B cell (primary cell): ENCODE measurements around the gene CBLN4. TPM values are rescaled to one million over a fixed set of nuclear protein-coding genes. Genes with fewer than 3 reads are reported as not detected.

Source experiments
- ATAC-seq: fragments of 200-7000 bp; cut with Tn5 transposase; one replicate; pipeline ENCODE4 v1.10.0; 2021; ENCODE audit warnings: low read depth, mild to moderate bottlenecking, moderate number of reproducible peaks, moderate library complexity
- CTCF ChIA-PET: fragments of 350-600 bp; sonication (Branson Sonifier 250); formaldehyde crosslinking; loops from one replicate; lab custom pipeline; 2021; ENCODE audit warnings: antibody characterized with exemption, inconsistent platforms; lab: Charles Lee
- POLR2A ChIA-PET: fragments of 350-600 bp; sonication (Branson Sonifier 250); formaldehyde crosslinking; loops from one replicate; lab custom pipeline; 2021; ENCODE audit warnings: antibody characterized with exemption; lab: Charles Lee
- DNase-seq: peaks from one replicate; pipeline ENCODE4 v3.0.0; 2013
- H2AFZ ChIP-seq: 2 replicates; pipeline ENCODE4 v1.6.1; 2012; ENCODE audit warnings: mild to moderate bottlenecking, low read depth, low read length; ENCODE audit not compliant: insufficient read depth, poor library complexity, severe bottlenecking
- H3K27ac ChIP-seq, 2 donors: 1 replicate in 1 of 2; 2 replicates in 1 of 2; pipeline ENCODE4 v1.5.1; 2012 to 2013; ENCODE audit warnings: low read length in 2 of 2, mild to moderate bottlenecking in 2 of 2, moderate library complexity in 1 of 2
- H3K27me3 ChIP-seq, 4 experiments: fragments of 200-600 bp in 1 of 4; sonication (generic) in 1 of 4; replicated peaks in 1 of 4; 1 replicate in 2 of 4; 2 replicates in 2 of 4; pipeline versions ENCODE4 v1.6.1 to v1.7.0; 2013 to 2016; ENCODE audit warnings: low read length in 3 of 4, mild to moderate bottlenecking in 2 of 4, mixed read lengths in 1 of 4, moderate library complexity in 1 of 4; ENCODE audit not compliant: insufficient read depth in 4 of 4, control insufficient read depth in 3 of 4; ENCODE audit errors: control extremely low read depth in 1 of 4
- H3K36me3 ChIP-seq, 2 experiments: replicated peaks in 1 of 2; 1 replicate in 1 of 2; 2 replicates in 1 of 2; pipeline versions ENCODE4 v1.6.1 to v1.7.1; 2013; ENCODE audit warnings: low read length in 1 of 2; ENCODE audit not compliant: insufficient read depth in 2 of 2, control insufficient read depth in 1 of 2; ENCODE audit errors: control extremely low read depth in 1 of 2, extremely low read depth in 1 of 2
- H3K4me1 ChIP-seq, 2 donors: fragments of 200-600 bp in 1 of 2; sonication (generic) in 1 of 2; 1 replicate in 1 of 2; 2 replicates in 1 of 2; pipeline versions ENCODE4 v1.5.1 to v1.6.1; 2013 to 2017; ENCODE audit warnings: low read length in 2 of 2; ENCODE audit not compliant: control insufficient read depth in 2 of 2, insufficient read depth in 2 of 2
- H3K4me2 ChIP-seq: replicated peaks from 2 replicates; pipeline ENCODE3; 2012; ENCODE audit warnings: mild to moderate bottlenecking, low read depth, low read length; ENCODE audit not compliant: poor library complexity, severe bottlenecking
- H3K4me3 ChIP-seq, 5 experiments: fragments of 200-600 bp in 1 of 5; sonication (generic) in 1 of 5; 1 replicate in 3 of 5; 2 replicates in 2 of 5; pipeline versions ENCODE4 v1.5.1 to v1.7.0; 2011 to 2016; ENCODE audit warnings: low read length in 4 of 5, mild to moderate bottlenecking in 4 of 5, low read depth in 2 of 5, control low read depth in 1 of 5, moderate library complexity in 1 of 5; ENCODE audit not compliant: insufficient read depth in 1 of 5; ENCODE audit errors: control extremely low read depth in 1 of 5, extremely low read depth in 1 of 5
- H3K79me2 ChIP-seq: fragments of 200-600 bp; sonication (generic); one replicate; pipeline ENCODE4 v1.6.0; 2016; ENCODE audit warnings: low read length; ENCODE audit not compliant: control insufficient read depth, insufficient read depth
- H3K9ac ChIP-seq: fragments of 200-600 bp; sonication (generic); 2 replicates; pipeline ENCODE4 v1.6.1; 2017; ENCODE audit warnings: mild to moderate bottlenecking, low read length, moderate library complexity
- H3K9me3 ChIP-seq, 3 donors: one replicate each; pipeline versions ENCODE4 v1.6.1 to v1.7.1; 2013; ENCODE audit warnings: low read length in 2 of 3; ENCODE audit not compliant: control insufficient read depth in 2 of 3, insufficient read depth in 1 of 3; ENCODE audit errors: control extremely low read depth in 1 of 3
- H4K20me1 ChIP-seq: 2 replicates; pipeline ENCODE4 v1.6.0; 2012; ENCODE audit warnings: mild to moderate bottlenecking, low read length; ENCODE audit not compliant: insufficient read depth, control insufficient read depth, poor library complexity, severe bottlenecking
- H3K27ac Mint-ChIP-seq: one replicate; pipeline ENCODE4 v1.8.0; 2021; ENCODE audit warnings: mixed read lengths
- H3K27me3 Mint-ChIP-seq: one replicate; pipeline ENCODE4 v1.8.0; 2021; ENCODE audit warnings: mixed read lengths
- H3K4me1 Mint-ChIP-seq: one replicate; pipeline ENCODE4 v1.8.0; 2021; ENCODE audit warnings: mixed read lengths
- H3K4me3 Mint-ChIP-seq: one replicate; pipeline ENCODE4 v1.8.0; 2021; ENCODE audit warnings: mixed read lengths
- H3K9me3 Mint-ChIP-seq: one replicate; pipeline ENCODE4 v1.8.0; 2022; ENCODE audit warnings: mixed read lengths; ENCODE audit not compliant: insufficient read depth
- EZH2 ChIP-seq: IDR thresholded peaks from 2 replicates; pipeline ENCODE4 v1.6.1; 2012; ENCODE audit warnings: borderline replicate concordance, low read depth, mild to moderate bottlenecking, moderate library complexity, low read length; ENCODE audit not compliant: insufficient read depth, poor library complexity, severe bottlenecking
- WGBS: methylation state at CpG from one replicate; pipeline ENCODE4 v1.1.5; 2013; ENCODE audit warnings: missing lambda C conversion rate; ENCODE audit not compliant: insufficient coverage; 5-methylcytosine and 5-hydroxymethylcytosine counted together
- intact Hi-C: fragments of 100-400 bp; cut with micrococcal nuclease; formaldehyde crosslinking; loops from one replicate; pipeline ENCODE4 v1.10.0; 2022
- polyA plus RNA-seq: library from polyadenylated mRNA; depleted of rRNA; stranded (reverse); fragments of >200 nt; gene quantifications from 2 replicates; pipeline ENCODE4 v1.2.3, GENCODE V29; 2012
- total RNA-seq, 2 donors: library from RNA; stranded (reverse); fragments of 120-200 nt in 1 of 2; gene quantifications; 1 replicate in 1 of 2; 2 replicates in 1 of 2; pipeline versions ENCODE4 v1.2.3 to v1.2.4, GENCODE V29; 2013 to 2022
- TF ChIP-seq, protein P1 (sequence below): fragments of 200-600 bp; IDR thresholded peaks from one replicate; pipeline ENCODE4 v1.8.0; 2022; ENCODE audit warnings: antibody characterized with exemption, mild to moderate bottlenecking

CBLN4 gene
- total and polyA plus RNA-seq, 2 donors (not counting 1 experiment from before 2014, with no cell fraction given) = not detected

DNA sequence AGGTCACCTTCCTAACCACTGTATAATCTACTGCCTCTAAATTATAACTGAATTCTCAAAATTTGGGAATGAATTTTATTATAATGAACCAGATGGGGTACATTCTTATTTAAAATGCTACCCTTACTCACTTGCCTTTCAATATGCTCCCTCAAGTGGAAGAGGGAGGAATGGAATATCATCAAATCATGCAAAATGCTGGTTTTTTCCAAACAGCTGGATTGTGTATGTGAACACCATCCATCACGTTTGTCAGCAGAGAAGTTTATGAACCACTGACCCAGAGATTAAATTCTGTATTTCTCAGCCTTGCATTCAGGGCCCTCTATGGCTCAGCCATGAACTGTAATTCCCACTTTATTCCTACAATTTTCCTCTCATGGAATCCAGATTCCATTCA lies 40.5 kb downstream of the CBLN4 start:
- no peaks in the 10 kb centered on the region for H3K4me1 Mint-ChIP-seq
- H3K79me2 ChIP-seq = no peaks in the 10 kb centered on the region
- H3K36me3 ChIP-seq = no peaks in the 10 kb centered on the region
- H3K27me3 ChIP-seq = no peaks in the 10 kb centered on the region
- H2AFZ ChIP-seq = no peak overlapping the region
- H3K4me3 ChIP-seq = no peak overlapping the region
- no peaks in the 10 kb centered on the region for H3K9me3 ChIP-seq
- no peaks in the 10 kb centered on the region for H3K27me3 Mint-ChIP-seq
- TF ChIP-seq EZH2 = no peak
- TF ChIP-seq, protein P1, sequence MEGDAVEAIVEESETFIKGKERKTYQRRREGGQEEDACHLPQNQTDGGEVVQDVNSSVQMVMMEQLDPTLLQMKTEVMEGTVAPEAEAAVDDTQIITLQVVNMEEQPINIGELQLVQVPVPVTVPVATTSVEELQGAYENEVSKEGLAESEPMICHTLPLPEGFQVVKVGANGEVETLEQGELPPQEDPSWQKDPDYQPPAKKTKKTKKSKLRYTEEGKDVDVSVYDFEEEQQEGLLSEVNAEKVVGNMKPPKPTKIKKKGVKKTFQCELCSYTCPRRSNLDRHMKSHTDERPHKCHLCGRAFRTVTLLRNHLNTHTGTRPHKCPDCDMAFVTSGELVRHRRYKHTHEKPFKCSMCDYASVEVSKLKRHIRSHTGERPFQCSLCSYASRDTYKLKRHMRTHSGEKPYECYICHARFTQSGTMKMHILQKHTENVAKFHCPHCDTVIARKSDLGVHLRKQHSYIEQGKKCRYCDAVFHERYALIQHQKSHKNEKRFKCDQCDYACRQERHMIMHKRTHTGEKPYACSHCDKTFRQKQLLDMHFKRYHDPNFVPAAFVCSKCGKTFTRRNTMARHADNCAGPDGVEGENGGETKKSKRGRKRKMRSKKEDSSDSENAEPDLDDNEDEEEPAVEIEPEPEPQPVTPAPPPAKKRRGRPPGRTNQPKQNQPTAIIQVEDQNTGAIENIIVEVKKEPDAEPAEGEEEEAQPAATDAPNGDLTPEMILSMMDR = no peak
- no peak for DNase-seq
- ChIA-PET POLR2A (no interaction called here), CTCF (no interaction called here)
- no peak overlapping the region for H3K27ac Mint-ChIP-seq
- no peaks in the 10 kb centered on the region for H4K20me1 ChIP-seq
- no peak overlapping the region for H3K4me2 ChIP-seq
- peaks cover 4% of the 10 kb centered on the region for H3K9me3 Mint-ChIP-seq
- intact Hi-C loops = no loop called here
- 88% methylated on average over 1 of the region's 1 CpG for WGBS
- no peak overlapping the region for H3K4me3 Mint-ChIP-seq
- no peak overlapping the region for H3K27ac ChIP-seq
- H3K9ac ChIP-seq = no peak overlapping the region
- H3K4me1 ChIP-seq = no peaks in the 10 kb centered on the region
- no peak for ATAC-seq

DNA sequence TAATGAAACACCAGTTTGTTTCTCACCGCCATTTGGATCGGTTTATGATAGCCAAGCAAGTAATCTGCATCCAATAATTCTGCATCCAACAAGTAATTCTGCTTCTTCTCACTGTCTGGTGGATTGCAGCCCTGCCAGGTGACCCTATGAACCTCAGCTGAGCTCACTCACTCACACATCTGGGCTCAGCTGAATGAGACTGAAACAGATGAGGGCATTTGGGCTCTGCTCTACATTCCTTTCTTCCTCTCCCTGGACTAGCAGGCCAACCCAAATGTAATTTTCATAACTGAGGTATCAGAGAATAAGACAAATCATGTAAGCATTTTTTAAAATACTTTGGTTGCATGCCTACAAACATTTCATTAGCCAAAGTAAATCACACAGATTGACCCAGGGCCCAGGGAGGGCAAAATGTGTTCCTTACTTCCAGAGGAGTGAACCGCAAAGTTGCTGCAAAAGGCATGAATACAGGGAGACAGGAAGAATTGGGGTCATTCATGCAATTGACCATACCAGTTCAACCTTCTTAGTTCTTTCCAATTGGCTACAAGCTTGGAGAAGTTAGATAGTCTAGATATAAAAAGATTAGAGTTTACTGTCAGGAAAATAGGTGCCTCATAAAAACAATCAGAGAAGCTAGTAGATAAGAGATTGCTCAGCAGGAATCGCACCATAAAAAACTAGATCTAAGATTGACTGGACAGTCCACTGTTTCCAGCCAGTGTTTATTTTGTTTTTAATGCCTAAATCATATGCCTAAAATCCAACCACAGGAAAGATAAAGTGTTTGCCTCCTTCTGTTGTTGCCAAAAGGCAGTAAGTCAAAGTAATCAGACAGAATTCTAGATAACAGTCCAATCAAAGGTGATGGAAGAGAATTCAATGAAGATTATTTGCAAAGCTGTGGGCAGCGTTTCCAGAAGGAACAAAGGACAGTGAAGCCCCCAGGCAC lies 43.7 kb downstream of the CBLN4 start:
- H3K36me3 ChIP-seq = no peaks in the 10 kb centered on the region
- H3K9ac ChIP-seq = no peak overlapping the region
- H3K4me3 ChIP-seq = no peak overlapping the region
- H3K79me2 ChIP-seq = no peaks in the 10 kb centered on the region
- H4K20me1 ChIP-seq = no peaks in the 10 kb centered on the region
- Mint-ChIP-seq H3K4me1 (no peaks in the 10 kb centered on the region), H3K4me3 (no peak overlapping the region), H3K27me3 (no peaks in the 10 kb centered on the region), H3K9me3 (peaks cover 2% of the 10 kb centered on the region), H3K27ac (no peak overlapping the region)
- H2AFZ ChIP-seq = no peak overlapping the region
- intact Hi-C loops = no loop called here
- H3K9me3 ChIP-seq = no peaks in the 10 kb centered on the region
- POLR2A ChIA-PET = no interaction called here
- no peak overlapping the region for H3K27ac ChIP-seq
- 93% methylated on average over 5 of the region's 5 CpGs for WGBS
- TF ChIP-seq, protein P1 = no peak
- TF ChIP-seq EZH2 = no peak
- no peaks in the 10 kb centered on the region for H3K4me1 ChIP-seq
- no peak overlapping the region for H3K4me2 ChIP-seq
- CTCF ChIA-PET = no interaction called here
- ATAC-seq = no peak
- H3K27me3 ChIP-seq = no peaks in the 10 kb centered on the region
- no peak for DNase-seq
